Medulla oblongata (tissue), 1 donor: ENCODE data around the gene FANCC.
"Not testable (repeated sequence)": the region's sequence is repeated elsewhere in the genome, so short reads cannot be mapped to it uniquely, and the experiment has no call there.

Experiments used
- DNase-seq: peaks from one replicate; pipeline ENCODE4 v3.0.0-alpha.2; 2015; ENCODE audit errors: extremely low spot score

Gene FANCC

GRCh38 chr9:95330720-95331404 is 13.4 kb upstream of the FANCC start:
- DNase-seq, result no peak

- DNase-seq, result not testable (repeated sequence)
Measured at GRCh38 chr9:95329061-95329460, 11.6 kb upstream of the FANCC start.

DNA sequence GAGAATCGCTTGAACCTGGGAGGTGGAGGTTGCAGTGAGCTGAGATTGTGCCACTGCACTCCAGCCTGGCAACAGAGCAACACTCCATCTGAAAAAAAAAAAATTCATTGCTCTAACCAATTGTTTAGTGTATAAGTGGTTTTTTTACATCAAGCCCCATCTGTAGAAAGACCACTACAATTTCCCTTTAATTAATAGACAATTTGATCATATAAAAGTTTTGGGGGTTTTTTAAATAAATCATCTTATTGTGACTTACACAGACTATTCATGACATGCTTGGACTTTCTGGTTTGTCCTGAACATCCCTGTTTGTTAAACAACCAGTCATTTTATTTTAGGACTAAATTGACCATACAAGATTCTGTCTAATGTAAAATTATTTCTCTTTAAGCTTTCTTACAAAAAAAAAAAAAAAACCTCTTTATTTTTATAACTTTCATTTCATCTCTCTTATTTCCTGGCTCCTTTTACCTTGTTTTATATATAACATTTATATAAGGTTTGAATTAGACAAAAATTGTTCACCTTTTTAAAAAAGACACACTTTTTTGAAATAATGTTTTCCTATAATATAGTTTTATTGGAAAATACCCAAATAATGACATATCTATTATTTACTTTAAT is 9.8 kb upstream of the FANCC start:
- no peak for DNase-seq

GRCh38 chr9:95325221-95325620 is 7.7 kb upstream of the FANCC start:
- no peak for DNase-seq

DNA sequence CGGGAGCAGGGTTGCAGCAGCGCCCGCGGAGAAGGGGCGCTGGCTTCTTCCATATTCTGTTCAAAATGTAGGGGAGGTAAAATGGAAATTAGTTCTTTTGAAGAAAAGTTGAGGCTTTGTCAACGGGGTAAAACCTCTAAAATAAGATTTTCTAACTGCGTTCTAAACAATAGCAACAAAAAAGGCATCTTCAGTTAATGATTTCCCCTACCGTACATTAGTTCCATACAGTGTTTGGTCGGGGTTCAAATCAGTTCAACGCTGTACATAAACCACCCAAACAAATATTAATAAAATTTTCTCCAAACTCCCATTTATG is 343 bp upstream of the FANCC start:
- DNase-seq, result no peak

- DNase-seq, result peak; percentile 14
Measured at GRCh38 chr9:95316794-95317118, 753 bp downstream of the FANCC start.

GRCh38 chr9:95316274-95316673 is 1.2 kb downstream of the FANCC start:
- DNase-seq, result no peak

DNA sequence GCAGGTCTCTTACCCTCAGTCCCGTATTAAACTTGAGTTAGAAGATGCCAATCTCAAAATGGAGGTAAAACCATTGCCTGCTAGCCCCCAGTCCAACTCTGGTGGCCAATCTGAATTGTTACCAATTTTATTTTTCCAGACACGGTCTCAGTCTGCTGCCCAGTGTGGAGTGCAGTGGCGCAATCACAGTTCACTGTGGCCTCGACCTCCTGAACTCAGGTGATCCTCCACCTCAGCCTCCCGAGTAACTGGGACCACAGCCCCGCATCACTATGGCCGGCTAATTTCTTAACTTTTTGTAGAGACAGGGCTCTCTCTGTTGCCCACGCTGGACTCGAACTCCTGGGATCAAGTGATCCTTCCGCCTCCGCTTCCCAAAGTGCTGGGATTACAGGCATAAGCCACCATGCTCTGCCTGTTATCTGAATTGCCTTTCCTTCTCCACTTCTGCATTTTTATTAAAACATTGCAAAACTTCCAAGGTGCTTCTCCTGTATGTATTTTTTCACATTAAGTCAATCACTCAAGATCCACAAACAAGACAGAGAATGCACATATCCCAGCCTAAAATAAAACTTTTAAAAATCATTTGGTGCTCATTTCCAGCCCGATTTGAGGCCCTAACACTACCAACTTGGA is 2.3 kb downstream of the FANCC start:
- no peak for DNase-seq

DNA sequence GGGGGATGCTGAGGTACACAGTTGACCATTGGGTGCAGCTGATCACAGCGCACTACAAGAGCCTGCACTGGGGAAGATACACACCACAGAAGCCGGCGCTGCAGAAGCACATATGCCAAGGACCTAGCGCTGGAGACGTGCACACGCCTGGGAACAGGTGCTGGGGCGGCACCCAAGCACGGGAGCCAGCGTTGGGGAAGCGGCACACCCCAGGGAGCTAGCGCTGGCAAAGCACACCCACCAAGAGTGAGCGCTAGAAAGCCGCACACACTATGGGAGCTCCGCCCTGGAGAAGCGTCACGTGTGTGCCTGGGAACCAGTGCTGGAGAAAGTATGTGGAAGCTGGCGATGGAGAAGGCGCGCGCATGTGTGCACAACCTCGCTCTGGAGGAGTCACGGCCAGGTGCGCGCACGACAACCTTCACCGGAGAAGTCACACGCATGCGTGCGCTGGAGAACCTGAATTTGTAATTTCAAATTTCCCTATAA is 4.5 kb downstream of the FANCC start:
- peak; percentile 31 for DNase-seq

GRCh38 chr9:95311961-95312360 is 5.5 kb downstream of the FANCC start:
- DNase-seq, result no peak

- no peak for DNase-seq
Measured at GRCh38 chr9:95307538-95307937, 10.0 kb downstream of the FANCC start.

GRCh38 chr9:95306819-95307218 is 10.7 kb downstream of the FANCC start:
- DNase-seq, result no peak

- no peak for DNase-seq
Measured at GRCh38 chr9:95305770-95306492, 11.6 kb downstream of the FANCC start.

DNA sequence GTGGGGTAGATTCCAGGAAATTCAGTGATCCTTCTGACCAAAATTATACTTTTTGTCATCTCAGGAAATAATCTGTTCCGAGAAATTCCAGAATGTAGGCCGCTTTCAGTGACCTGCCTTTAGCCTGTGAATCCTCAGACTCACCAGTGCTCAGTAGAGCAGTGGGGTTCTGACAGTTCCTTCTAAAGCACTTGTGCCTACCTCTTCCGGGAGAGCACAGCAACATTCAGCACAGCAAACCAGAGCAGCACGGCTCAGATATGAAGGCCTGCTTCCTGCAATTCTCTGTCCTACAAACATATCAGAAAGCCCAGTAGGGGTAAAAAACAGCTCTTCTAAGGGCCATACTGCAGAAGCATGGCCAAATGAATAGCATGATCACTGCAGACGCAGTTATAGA is 15.0 kb downstream of the FANCC start:
- DNase-seq, result no peak

DNA sequence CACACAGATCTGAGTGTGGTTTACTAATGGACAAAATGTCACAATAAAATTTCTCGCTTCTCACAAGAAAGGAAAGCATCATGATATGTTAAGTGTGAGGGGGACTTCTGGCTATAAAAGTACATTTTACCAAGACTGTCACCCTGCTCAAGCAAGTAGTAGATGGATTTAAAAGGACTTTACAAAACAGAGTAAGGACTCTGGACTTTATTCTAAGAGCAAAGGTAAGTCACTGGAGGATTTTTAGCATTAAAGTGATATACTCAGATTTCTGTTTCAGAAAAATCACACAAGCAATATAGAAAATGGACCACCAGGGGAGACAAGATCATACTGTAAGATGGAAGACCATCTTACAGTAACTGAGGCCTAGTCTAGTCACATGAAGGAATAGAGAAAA is 19.7 kb downstream of the FANCC start:
- DNase-seq, result no peak

DNA sequence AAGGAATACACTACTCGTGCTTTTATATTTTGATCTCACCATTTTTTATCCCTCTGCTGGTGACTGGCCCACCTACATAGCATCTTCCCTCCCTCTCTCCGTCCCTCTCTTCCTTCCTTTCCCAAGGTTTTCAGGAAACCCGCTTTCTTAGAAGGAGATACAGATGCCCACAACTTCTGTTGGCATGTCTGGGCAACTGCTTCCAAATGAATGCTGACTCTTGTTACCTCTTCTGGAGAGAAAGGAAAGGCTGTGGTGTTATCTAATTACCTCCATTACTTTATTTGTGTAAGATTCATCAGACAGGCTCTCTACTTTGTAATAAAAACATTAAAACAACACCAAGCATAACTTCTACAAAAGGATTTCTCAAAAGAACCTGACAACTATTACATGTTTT is 20.2 kb downstream of the FANCC start:
- no peak for DNase-seq

DNA sequence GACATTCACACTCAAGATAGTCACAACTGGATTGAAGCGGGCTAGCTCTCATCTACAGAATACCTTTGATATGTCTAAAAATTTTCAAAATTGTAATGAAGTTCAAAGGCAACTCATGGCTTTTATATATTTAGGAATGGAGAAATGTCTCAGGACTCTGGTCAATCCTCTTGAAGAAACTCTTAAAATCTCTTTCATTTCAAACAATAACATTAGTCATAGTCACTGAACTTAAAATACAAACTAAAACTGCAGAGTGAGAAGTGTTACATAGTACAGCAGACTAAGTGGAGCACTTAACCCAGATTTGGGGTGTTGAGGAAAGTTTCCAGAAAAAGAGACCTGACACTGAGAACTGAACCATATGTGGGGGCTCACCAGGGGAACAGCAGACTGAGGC is 20.7 kb downstream of the FANCC start:
- DNase-seq, result no peak

- DNase-seq, result not testable (repeated sequence)
Measured at GRCh38 chr9:95293296-95293695, 24.2 kb downstream of the FANCC start.

DNA sequence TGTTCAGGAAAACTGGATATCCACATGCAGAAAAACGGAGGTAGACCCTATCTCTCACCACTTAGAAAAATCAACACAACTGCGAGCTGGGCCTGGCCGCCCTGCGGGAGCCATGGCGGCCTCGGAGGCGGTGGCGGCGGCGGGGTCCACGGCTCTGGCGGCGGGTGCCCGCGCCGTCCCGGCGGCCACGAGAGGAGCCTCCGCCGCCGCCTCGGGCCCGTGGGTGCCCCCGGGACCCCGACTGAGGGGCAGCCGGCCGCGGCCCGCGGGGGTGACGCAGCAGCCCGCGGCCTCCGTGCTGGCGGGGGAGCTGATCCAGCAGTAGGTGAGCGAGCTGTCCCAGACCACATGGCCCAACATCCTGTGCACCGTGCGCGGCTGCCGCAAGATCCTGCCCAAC is 25.3 kb downstream of the FANCC start:
- DNase-seq, result no peak

DNA sequence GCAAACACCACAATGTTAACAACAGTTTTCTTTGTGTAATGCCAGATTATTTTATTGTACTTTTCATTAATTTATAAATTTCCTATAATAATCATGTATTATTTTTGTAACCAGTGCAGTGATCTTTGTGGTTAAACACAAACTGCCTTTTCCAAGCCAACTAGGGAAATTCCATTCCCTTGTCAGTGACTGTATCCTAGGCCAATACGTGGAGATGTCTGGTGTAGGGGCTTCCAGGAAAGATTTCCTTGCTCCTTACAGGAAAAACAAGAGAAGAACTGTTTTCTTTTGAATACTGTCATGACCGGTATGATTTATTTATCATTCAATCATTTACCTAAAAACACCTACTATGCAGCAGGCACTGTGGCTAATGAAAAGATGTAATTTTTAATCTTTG is 31.4 kb downstream of the FANCC start:
- DNase-seq, result no peak

- DNase-seq, result no peak
Measured at GRCh38 chr9:95285307-95285706, 32.2 kb downstream of the FANCC start.

DNA sequence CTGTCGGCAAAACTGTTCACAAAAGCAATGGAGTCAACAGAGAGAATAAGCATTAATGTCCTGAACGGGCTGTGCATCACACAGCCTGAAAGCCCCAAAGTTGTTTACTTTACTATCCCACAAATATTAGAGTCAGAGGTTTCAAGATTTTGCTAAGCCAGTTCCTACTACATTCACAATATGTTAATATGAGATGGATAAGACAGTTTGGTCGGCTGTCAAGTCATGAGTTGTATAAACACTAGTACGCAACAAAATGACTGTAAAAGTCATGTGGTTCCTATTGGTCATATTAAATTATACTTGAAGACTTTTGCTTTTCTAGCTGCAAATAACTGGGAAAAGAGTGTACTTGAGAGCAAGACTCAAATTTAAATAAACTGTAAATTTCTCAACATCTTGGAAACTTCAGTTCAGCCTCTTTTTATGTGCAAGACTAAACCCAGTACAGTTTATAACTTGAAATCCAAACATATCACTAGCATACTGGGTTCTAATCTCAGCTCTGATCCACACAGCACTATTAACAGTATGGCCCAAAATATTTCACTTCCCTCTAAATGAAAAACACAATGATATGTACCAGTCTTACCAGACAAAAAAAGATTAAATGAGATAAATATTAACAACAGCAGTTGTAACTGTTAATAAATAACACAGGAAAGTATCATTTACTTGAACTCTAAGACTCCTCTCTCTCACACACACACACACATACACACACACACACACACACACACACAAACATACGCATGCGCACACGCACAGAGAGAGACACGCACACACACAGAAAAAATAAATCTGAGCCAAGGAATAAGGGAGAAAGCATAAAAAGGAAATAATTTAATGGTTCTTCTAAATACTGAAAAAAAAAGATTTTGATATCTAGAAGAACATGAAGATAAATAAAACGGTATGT is 33.1 kb downstream of the FANCC start:
- no peak for DNase-seq
